Thyroid gland (tissue), 4 donors: Measurements from ENCODE around the gene CLASP1.

Source experiments
- POLR2A ChIP-seq, 2 donors: fragments of 450-650 bp; IDR thresholded peaks; one replicate each; pipeline ENCODE4 v1.6.1; 2017; ENCODE audit warnings: antibody characterized with exemption in 2 of 2, mild to moderate bottlenecking in 2 of 2, moderate library complexity in 1 of 2
- TF ChIP-seq, protein P1 (sequence below), 6 experiments: fragments of 200-600 bp in 3 of 6; fragments of 450-650 bp in 3 of 6; sonication (generic) in 3 of 6; IDR thresholded peaks; one replicate each; pipeline ENCODE4 v1.5.1; 2016 to 2019; ENCODE audit warnings: antibody characterized with exemption in 6 of 6, mild to moderate bottlenecking in 2 of 6, inconsistent platforms in 1 of 6, moderate library complexity in 1 of 6

DNA sequence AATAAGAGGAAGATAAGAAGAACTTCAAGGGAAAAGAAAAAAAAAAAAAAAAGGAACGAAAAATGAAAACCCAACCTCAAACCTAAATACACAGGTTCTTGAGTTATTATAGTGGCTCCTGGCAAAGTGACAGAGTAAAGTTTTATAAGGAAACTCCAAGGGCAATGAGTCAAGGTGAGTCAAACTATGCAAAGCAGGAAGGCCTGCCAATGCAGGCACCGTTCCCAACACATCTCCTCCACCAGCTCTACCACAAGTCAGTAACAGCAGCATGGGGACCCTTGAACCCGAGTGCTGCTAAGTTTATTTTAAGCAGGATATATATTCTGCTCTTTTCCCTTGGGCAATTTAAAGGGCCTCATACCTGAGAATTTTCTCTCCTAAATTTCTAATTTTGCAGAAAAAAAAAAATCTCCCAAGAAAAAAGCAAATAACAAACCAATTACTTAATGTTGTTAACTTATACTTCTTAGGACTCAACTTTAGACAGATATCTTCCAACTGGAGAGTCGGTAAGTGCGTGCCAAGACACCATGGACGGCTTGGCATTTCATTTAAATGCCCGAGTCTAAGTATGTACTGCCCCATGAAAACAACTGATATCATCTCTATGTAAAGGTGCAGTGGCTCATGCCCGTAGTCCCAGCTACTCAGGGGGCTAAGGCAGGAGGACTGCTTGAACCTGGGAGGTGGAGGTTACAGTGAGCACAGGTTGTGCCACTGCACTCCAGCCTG lies 288.5 kb downstream of the CLASP1 start:
- TF ChIP-seq, protein P1, sequence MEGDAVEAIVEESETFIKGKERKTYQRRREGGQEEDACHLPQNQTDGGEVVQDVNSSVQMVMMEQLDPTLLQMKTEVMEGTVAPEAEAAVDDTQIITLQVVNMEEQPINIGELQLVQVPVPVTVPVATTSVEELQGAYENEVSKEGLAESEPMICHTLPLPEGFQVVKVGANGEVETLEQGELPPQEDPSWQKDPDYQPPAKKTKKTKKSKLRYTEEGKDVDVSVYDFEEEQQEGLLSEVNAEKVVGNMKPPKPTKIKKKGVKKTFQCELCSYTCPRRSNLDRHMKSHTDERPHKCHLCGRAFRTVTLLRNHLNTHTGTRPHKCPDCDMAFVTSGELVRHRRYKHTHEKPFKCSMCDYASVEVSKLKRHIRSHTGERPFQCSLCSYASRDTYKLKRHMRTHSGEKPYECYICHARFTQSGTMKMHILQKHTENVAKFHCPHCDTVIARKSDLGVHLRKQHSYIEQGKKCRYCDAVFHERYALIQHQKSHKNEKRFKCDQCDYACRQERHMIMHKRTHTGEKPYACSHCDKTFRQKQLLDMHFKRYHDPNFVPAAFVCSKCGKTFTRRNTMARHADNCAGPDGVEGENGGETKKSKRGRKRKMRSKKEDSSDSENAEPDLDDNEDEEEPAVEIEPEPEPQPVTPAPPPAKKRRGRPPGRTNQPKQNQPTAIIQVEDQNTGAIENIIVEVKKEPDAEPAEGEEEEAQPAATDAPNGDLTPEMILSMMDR (IDR thresholded peaks at IDR 0.05): no peak
- TF ChIP-seq POLR2A (IDR thresholded peaks at IDR 0.05): no peak
